ENCODE measurements around the gene WFDC12.

The WFDC12 gene

GRCh38 chr20:45082468-45082867 lies 41.8 kb downstream of the WFDC12 start:
- no peak for DNase-seq (ENCODE audit: extremely low read depth, insufficient read length)
- Histone ChIP-seq H3K36me3 (ENCODE audit: control insufficient read depth, insufficient read depth, low read length) (peaks cover 13% of the 10 kb centered on the region), H3K27me3 (replicated peaks; ENCODE audit: control insufficient read depth, insufficient read depth, low read length) (no peaks in the 10 kb centered on the region), H3K4me3 (replicated peaks; ENCODE audit: low read depth, low read length) (no peak overlapping the region)
- TF ChIP-seq CTCF (IDR thresholded peaks at IDR 0.05; ENCODE audit: insufficient read depth, low read length, poor library complexity, severe bottlenecking): no peak

GRCh38 chr20:45080867-45081624 lies 43.2 kb downstream of the WFDC12 start:
- peaks cover 15% of the 10 kb centered on the region for H3K36me3 ChIP-seq (ENCODE audit: control insufficient read depth, insufficient read depth, low read length)
- H3K27me3 ChIP-seq (replicated peaks; ENCODE audit: control insufficient read depth, insufficient read depth, low read length): no peaks in the 10 kb centered on the region
- peak; percentile 46 for TF ChIP-seq CTCF (IDR thresholded peaks at IDR 0.05; ENCODE audit: insufficient read depth, low read length, poor library complexity, severe bottlenecking)
- H3K4me3 ChIP-seq (replicated peaks; ENCODE audit: low read depth, low read length): no peak overlapping the region
- DNase-seq (ENCODE audit: extremely low read depth, insufficient read length): no peak

GRCh38 chr20:45077559-45077958 lies 46.7 kb downstream of the WFDC12 start:
- Histone ChIP-seq H3K27me3 (replicated peaks; ENCODE audit: control insufficient read depth, insufficient read depth, low read length) (no peaks in the 10 kb centered on the region), H3K36me3 (ENCODE audit: control insufficient read depth, insufficient read depth, low read length) (peaks cover 30% of the 10 kb centered on the region), H3K4me3 (replicated peaks; ENCODE audit: low read depth, low read length) (no peak overlapping the region)
- no peak for DNase-seq (ENCODE audit: extremely low read depth, insufficient read length)
- no peak for TF ChIP-seq CTCF (IDR thresholded peaks at IDR 0.05; ENCODE audit: insufficient read depth, low read length, poor library complexity, severe bottlenecking)

All from GM06990 (cell line).